ENCODE results near the gene SLCO2A1.
A peak's percentile ranks its signal among the peaks of the same experiment; 100 is the strongest.

SLCO2A1 gene

DNA sequence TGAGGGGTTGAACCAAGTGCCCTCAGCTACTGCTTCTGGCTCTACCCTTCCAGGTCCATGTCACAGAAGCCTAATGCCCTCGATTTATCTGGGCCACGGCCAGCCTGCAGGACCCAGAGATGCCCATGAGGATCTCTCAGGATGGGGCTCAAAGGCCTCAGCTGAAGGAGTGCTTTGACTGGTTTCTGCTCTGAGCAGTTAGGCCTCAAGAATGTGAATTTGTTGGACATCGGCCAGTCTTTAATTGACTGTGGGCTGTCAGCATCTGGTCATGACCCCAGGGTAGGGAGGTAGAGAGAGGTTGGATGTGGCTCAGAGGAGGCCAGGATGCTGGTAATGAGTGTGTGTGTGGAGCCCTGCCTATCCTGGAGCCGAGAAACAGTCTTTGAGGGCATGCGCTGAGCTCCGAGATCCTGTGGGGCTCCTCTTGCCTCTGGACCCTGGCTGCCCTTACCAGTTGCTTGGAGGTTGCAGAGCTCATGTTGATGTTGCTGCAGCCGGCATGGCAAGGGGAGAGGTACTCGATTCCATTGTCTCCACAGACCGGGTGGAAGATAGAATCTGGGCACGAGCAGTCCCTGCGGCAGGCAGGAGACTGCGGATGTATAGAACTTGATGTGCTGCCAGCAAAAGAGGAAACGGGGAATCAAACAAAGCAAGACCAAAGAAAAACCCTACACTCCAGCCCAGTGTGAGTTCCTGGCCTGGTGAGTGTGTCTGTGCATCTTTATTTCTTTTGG is 84.9 kb downstream of the SLCO2A1 start:
- DNase-seq: peak; percentile 20

GRCh38 chr3:133944181-133944580 is 85.5 kb downstream of the SLCO2A1 start:
- no peak for DNase-seq

DNA sequence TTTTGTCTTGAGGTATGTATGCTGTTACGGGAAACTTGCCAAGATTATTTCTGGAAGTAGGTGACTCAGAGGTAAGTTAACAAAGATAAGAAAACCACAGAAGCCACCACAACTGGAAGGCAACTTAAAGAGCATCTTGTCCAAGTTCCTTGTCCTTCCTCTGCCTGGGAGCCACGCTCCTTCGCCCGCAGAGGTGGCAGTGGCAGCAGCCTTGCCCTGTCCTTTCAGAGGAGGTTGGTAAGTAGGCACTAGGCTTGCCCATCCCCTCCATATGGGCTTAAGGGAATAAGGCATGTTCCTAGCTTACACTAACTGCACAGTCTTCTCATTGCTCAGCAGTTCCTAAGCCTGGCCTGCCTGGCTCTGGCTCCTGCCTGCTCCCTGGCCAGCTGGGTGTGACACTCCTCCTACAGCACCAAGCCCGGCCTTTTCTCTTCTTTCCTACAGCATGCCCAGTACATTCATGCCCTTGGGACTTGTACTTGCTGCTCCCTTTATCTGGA is 86.0 kb downstream of the SLCO2A1 start:
- no peak for DNase-seq

- DNase-seq: no peak
Observed at GRCh38 chr3:133943031-133943535, 86.6 kb downstream of the SLCO2A1 start.

GRCh38 chr3:133941415-133941821 is 88.3 kb downstream of the SLCO2A1 start:
- no peak for DNase-seq

GRCh38 chr3:133940536-133940935 is 89.2 kb downstream of the SLCO2A1 start:
- no peak for DNase-seq

DNA sequence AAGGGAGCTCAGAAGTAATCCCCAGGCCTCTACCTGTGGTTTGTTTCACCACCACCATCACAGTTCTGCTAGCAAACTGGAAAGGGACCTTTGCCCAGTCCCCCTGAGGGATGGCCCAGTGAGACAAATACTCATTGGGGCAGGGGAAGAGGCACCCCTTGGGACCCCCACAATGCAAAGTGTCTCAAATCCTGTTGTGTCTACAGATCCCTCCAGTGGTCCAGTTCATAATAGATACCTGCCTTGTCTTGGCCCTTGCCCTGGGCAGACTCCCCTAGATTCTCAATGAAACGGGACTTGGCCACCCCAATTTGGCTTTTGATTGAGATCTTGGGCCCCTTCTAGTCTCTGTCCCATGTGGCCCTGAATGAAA is 90.3 kb downstream of the SLCO2A1 start:
- no peak for DNase-seq

GRCh38 chr3:133938770-133939462 is 90.8 kb downstream of the SLCO2A1 start:
- no peak for DNase-seq

GRCh38 chr3:133937756-133938601 is 91.7 kb downstream of the SLCO2A1 start:
- no peak for DNase-seq

- DNase-seq: no peak
Observed at GRCh38 chr3:133937061-133937686, 92.6 kb downstream of the SLCO2A1 start.

GRCh38 chr3:133935843-133936769 is 93.6 kb downstream of the SLCO2A1 start:
- DNase-seq: no peak

GRCh38 chr3:133934996-133935842 is 94.5 kb downstream of the SLCO2A1 start:
- DNase-seq: no peak

- no peak for DNase-seq
Observed at GRCh38 chr3:133934073-133934970, 95.4 kb downstream of the SLCO2A1 start.

GRCh38 chr3:133933097-133934024 is 96.4 kb downstream of the SLCO2A1 start:
- no peak for DNase-seq

- no peak for DNase-seq
Observed at GRCh38 chr3:133932009-133932408, 97.7 kb downstream of the SLCO2A1 start.

DNA sequence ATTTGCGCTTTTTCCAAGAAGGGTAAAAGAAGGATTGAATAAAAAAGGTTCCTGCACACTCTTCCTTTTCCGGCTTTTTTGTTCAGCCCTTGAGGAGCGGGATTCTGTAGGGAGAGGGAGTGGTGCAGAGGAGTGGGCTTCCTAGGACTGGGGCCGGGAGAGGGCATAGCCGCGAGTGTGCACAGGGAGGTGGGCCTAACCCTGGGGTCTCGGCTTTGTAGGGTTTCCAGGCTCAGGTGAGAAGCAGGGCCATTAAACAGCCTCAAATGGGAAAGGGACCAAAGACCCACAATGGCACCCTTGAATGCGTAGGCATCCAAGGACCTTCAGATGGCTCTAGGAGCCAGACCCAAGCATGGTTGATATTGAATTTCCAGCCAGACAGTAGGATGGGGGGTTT is 98.6 kb downstream of the SLCO2A1 start:
- DNase-seq: no peak

GRCh38 chr3:133930341-133930933 is 99.3 kb downstream of the SLCO2A1 start:
- peak; percentile 35 for DNase-seq

Data from DMS153 (cell line).